ENCODE measurements around the gene EIF3J.

EIF3J gene

GRCh38 chr15:44568338-44568737, 31.4 kb downstream of the EIF3J start:
- no peak for TF ChIP-seq CTCF (conservative IDR thresholded peaks at IDR 0.05)
- no peak overlapping the region for H3K27ac ChIP-seq

GRCh38 chr15:44569316-44569715, 32.4 kb downstream of the EIF3J start:
- TF ChIP-seq CTCF (conservative IDR thresholded peaks at IDR 0.05), result no peak
- H3K27ac ChIP-seq, result no peak overlapping the region

GRCh38 chr15:44570361-44570760, 33.4 kb downstream of the EIF3J start:
- H3K27ac ChIP-seq, result no peak overlapping the region
- TF ChIP-seq CTCF (conservative IDR thresholded peaks at IDR 0.05), result no peak

- no peak overlapping the region for H3K27ac ChIP-seq
- no peak for TF ChIP-seq CTCF (conservative IDR thresholded peaks at IDR 0.05)
These were observed 36.4 kb downstream of the EIF3J start for GRCh38 chr15:44573386-44573785.

- no peak for TF ChIP-seq CTCF (conservative IDR thresholded peaks at IDR 0.05)
- H3K27ac ChIP-seq, result no peak overlapping the region
These were observed 37.8 kb downstream of the EIF3J start for GRCh38 chr15:44574734-44575133.

GRCh38 chr15:44580105-44580504, 43.2 kb downstream of the EIF3J start:
- no peak for TF ChIP-seq CTCF (conservative IDR thresholded peaks at IDR 0.05)
- H3K27ac ChIP-seq, result no peak overlapping the region

GRCh38 chr15:44584162-44584749, 47.3 kb downstream of the EIF3J start:
- H3K27ac ChIP-seq, result 0 out of 2 replicates have a peak overlapping the region, but pooled peaks have one; percentile 7
- peak; percentile 90 for TF ChIP-seq CTCF (conservative IDR thresholded peaks at IDR 0.05)
